ENCODE data around the gene ASPM. TPM values are rescaled to one million over a fixed set of nuclear protein-coding genes. Genes with fewer than 3 reads are reported as not detected.

Gene ASPM
- total and polyA plus RNA-seq, 2 of the 8 experiments (the other 6 are each of a cell fraction or from before 2014, with no cell fraction given), result 5.1 to 50.3 TPM

GRCh38 chr1:197080323-197080722, 66.1 kb downstream of the ASPM start (continued):
- TF ChIP-seq EP300 (IDR thresholded peaks at IDR 0.05; ENCODE audit: borderline replicate concordance in 1 of 2, low read depth in 2 of 2, low read length in 2 of 2) (no peak), SIRT6 (IDR thresholded peaks at IDR 0.05; ENCODE audit: low read length) (no peak), TEAD4 (IDR thresholded peaks at IDR 0.05; ENCODE audit: low read depth, low read length) (no peak), POLR2A (IDR thresholded peaks at IDR 0.05; ENCODE audit: control extremely low read depth in 1 of 2, low read depth in 2 of 2, low read length in 2 of 2) (no peak), ATF3 (IDR thresholded peaks at IDR 0.05; ENCODE audit: insufficient read depth, low read depth, low read length) (no peak)
- TF ChIP-seq, protein P1, sequence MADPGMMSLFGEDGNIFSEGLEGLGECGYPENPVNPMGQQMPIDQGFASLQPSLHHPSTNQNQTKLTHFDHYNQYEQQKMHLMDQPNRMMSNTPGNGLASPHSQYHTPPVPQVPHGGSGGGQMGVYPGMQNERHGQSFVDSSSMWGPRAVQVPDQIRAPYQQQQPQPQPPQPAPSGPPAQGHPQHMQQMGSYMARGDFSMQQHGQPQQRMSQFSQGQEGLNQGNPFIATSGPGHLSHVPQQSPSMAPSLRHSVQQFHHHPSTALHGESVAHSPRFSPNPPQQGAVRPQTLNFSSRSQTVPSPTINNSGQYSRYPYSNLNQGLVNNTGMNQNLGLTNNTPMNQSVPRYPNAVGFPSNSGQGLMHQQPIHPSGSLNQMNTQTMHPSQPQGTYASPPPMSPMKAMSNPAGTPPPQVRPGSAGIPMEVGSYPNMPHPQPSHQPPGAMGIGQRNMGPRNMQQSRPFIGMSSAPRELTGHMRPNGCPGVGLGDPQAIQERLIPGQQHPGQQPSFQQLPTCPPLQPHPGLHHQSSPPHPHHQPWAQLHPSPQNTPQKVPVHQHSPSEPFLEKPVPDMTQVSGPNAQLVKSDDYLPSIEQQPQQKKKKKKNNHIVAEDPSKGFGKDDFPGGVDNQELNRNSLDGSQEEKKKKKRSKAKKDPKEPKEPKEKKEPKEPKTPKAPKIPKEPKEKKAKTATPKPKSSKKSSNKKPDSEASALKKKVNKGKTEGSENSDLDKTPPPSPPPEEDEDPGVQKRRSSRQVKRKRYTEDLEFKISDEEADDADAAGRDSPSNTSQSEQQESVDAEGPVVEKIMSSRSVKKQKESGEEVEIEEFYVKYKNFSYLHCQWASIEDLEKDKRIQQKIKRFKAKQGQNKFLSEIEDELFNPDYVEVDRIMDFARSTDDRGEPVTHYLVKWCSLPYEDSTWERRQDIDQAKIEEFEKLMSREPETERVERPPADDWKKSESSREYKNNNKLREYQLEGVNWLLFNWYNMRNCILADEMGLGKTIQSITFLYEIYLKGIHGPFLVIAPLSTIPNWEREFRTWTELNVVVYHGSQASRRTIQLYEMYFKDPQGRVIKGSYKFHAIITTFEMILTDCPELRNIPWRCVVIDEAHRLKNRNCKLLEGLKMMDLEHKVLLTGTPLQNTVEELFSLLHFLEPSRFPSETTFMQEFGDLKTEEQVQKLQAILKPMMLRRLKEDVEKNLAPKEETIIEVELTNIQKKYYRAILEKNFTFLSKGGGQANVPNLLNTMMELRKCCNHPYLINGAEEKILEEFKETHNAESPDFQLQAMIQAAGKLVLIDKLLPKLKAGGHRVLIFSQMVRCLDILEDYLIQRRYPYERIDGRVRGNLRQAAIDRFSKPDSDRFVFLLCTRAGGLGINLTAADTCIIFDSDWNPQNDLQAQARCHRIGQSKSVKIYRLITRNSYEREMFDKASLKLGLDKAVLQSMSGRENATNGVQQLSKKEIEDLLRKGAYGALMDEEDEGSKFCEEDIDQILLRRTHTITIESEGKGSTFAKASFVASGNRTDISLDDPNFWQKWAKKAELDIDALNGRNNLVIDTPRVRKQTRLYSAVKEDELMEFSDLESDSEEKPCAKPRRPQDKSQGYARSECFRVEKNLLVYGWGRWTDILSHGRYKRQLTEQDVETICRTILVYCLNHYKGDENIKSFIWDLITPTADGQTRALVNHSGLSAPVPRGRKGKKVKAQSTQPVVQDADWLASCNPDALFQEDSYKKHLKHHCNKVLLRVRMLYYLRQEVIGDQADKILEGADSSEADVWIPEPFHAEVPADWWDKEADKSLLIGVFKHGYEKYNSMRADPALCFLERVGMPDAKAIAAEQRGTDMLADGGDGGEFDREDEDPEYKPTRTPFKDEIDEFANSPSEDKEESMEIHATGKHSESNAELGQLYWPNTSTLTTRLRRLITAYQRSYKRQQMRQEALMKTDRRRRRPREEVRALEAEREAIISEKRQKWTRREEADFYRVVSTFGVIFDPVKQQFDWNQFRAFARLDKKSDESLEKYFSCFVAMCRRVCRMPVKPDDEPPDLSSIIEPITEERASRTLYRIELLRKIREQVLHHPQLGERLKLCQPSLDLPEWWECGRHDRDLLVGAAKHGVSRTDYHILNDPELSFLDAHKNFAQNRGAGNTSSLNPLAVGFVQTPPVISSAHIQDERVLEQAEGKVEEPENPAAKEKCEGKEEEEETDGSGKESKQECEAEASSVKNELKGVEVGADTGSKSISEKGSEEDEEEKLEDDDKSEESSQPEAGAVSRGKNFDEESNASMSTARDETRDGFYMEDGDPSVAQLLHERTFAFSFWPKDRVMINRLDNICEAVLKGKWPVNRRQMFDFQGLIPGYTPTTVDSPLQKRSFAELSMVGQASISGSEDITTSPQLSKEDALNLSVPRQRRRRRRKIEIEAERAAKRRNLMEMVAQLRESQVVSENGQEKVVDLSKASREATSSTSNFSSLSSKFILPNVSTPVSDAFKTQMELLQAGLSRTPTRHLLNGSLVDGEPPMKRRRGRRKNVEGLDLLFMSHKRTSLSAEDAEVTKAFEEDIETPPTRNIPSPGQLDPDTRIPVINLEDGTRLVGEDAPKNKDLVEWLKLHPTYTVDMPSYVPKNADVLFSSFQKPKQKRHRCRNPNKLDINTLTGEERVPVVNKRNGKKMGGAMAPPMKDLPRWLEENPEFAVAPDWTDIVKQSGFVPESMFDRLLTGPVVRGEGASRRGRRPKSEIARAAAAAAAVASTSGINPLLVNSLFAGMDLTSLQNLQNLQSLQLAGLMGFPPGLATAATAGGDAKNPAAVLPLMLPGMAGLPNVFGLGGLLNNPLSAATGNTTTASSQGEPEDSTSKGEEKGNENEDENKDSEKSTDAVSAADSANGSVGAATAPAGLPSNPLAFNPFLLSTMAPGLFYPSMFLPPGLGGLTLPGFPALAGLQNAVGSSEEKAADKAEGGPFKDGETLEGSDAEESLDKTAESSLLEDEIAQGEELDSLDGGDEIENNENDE (IDR thresholded peaks at IDR 0.05; ENCODE audit: insufficient replicate concordance, low read length), result no peak

Data from H1 (cell line).